ENCODE results near the gene MYBBP1A. TPM values are rescaled to one million over a fixed set of nuclear protein-coding genes. Genes with fewer than 3 reads are reported as not detected.

MYBBP1A gene
- total and polyA plus RNA-seq, 2 of the 13 experiments (the other 11 are each of a cell fraction or from before 2014, with no cell fraction given) = 18.6 to 54.8 TPM

GRCh38 chr17:4537451-4538235, 17.5 kb downstream of the MYBBP1A start:
- ATAC-seq (no peak), DNase-seq (ENCODE audit: low spot score) (no peak), FAIRE-seq (no peak)
- Histone ChIP-seq H3K36me3 (replicated peaks in 1 of 2; ENCODE audit: control insufficient read depth in 1 of 2, insufficient read depth in 2 of 2, low read length in 2 of 2) (peaks cover 18 to 39% of the 10 kb centered on the region in 2 experiments), H3K27me3 (ENCODE audit: control insufficient read depth in 1 of 2, insufficient read depth in 2 of 2, low read length in 2 of 2) (peaks cover 0 to 12% of the 10 kb centered on the region in 2 experiments; a peak in 3 of 5 replicates), H2AFZ (ENCODE audit: low read length) (no peak overlapping the region), H3K9ac (ENCODE audit: insufficient read depth, low read depth, low read length) (no peak overlapping the region), H4K20me1 (ENCODE audit: insufficient read depth, low read length) (0 out of 2 replicates have a peak, but pooled peaks cover 2% of the 10 kb centered on the region), H3K27ac (ENCODE audit: extremely low read length, insufficient read depth, low read length) (no peak overlapping the region), H3K79me2 (ENCODE audit: insufficient read depth, low read length) (no peaks in the 10 kb centered on the region), H3K9me3 (ENCODE audit: low read length) (no peaks in the 10 kb centered on the region), H3K4me1 (ENCODE audit: insufficient read depth, low read length) (peaks cover 25% of the 10 kb centered on the region), H3K4me2 (ENCODE audit: low read depth, low read length) (no peak overlapping the region), H3K4me3 (replicated peaks in 1 of 3; ENCODE audit: insufficient read depth in 1 of 3, low read depth in 2 of 3, low read length in 3 of 3) (no peak overlapping the region)
- in situ Hi-C loops (cut with HindIII; ENCODE audit: extremely low pct_ligation_motif_present, low pct_unique_long_range_greater_than_20kb) = no loop called here
- ChIA-PET CTCF (ENCODE audit: low intra/inter-chr PET ratio, low total read pairs) (no interaction called here), POLR2A (interaction anchor here (1.4 to 3.0 kb wide), 3 partner anchors 10 to 18 kb away, joined by 3 to 9 read pairs (median 3); partner anchors contain the start of gene MYBBP1A)
- WGBS (ENCODE audit: low lambda C conversion rate) = 90% methylated on average over 4 of the region's 19 CpGs
- BruUV-seq (replicated peaks) = no TSS peak
- TF ChIP-seq ZFP36L2 (CRISPR knock-in tag; IDR thresholded peaks at IDR 0.05) = no peak
- TF ChIP-seq RBFOX2 (IDR thresholded peaks at IDR 0.05; ENCODE audit: low read depth, low read length) = peak; percentile 45
- no peak for TF ChIP-seq ZFP1 (CRISPR knock-in tag; IDR thresholded peaks at IDR 0.05)
- no peak for TF ChIP-seq ZNF224 (CRISPR knock-in tag; IDR thresholded peaks at IDR 0.05)
- no peak for TF ChIP-seq ESRRA (CRISPR knock-in tag; IDR thresholded peaks at IDR 0.05; ENCODE audit: low read depth)
- TF ChIP-seq, protein P1, sequence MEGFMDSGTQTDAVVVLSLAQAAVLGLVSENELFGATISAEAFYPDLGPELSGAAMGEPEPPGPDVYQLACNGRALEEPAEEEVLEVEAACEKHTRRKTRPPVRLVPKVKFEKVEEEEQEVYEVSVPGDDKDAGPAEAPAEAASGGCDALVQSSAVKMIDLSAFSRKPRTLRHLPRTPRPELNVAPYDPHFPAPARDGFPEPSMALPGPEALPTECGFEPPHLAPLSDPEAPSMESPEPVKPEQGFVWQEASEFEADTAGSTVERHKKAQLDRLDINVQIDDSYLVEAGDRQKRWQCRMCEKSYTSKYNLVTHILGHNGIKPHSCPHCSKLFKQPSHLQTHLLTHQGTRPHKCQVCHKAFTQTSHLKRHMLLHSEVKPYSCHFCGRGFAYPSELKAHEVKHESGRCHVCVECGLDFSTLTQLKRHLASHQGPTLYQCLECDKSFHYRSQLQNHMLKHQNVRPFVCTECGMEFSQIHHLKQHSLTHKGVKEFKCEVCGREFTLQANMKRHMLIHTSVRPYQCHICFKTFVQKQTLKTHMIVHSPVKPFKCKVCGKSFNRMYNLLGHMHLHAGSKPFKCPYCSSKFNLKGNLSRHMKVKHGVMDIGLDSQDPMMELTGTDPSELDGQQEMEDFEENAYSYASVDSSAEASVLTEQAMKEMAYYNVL (CRISPR knock-in tag; IDR thresholded peaks at IDR 0.05; ENCODE audit: borderline replicate concordance) = no peak
- peak; percentile 72 for TF ChIP-seq AGO2 (optimal IDR thresholded peaks at IDR 0.05; ENCODE audit: low read depth, low read length)
- TF ChIP-seq ZNF615 (CRISPR knock-in tag; IDR thresholded peaks at IDR 0.05; ENCODE audit: borderline replicate concordance) = no peak
- TF ChIP-seq ZNF720 (CRISPR knock-in tag; IDR thresholded peaks at IDR 0.05) = no peak
- TF ChIP-seq ZNF18 (CRISPR knock-in tag; IDR thresholded peaks at IDR 0.05; ENCODE audit: insufficient replicate concordance) = no peak
- intact Hi-C loops (cut with micrococcal nuclease; ENCODE audit: unreplicated experiment) = no loop called here
